Stimulated activated memory B cell treated with anti-CD40 and anti-IgM and Interleukin-4, amounts not matched to agents 10 μg/mL and 1 μg/mL and 100 μg/mL, for 72 hours (primary cell): ENCODE data around the gene SHLD1.
"Not testable (repeated sequence)": the region's sequence is repeated elsewhere in the genome, so short reads cannot be mapped to it uniquely, and the experiment has no call there.

Source experiments
- ATAC-seq: fragments of 150-1000 bp; cut with Tn5 transposase; 2 replicates; pipeline ENCODE4 v1.10.0; 2021
- H3K27ac Mint-ChIP-seq: one replicate; pipeline ENCODE4 v1.8.0; 2022; ENCODE audit warnings: mild to moderate bottlenecking, mixed read lengths
- H3K27me3 Mint-ChIP-seq: one replicate; pipeline ENCODE4 v1.8.0; 2022; ENCODE audit warnings: mixed read lengths
- H3K36me3 Mint-ChIP-seq: one replicate; pipeline ENCODE4 v1.8.0; 2022; ENCODE audit warnings: mixed read lengths
- H3K4me1 Mint-ChIP-seq: one replicate; pipeline ENCODE4 v1.8.0; 2022; ENCODE audit warnings: mixed read lengths
- H3K4me3 Mint-ChIP-seq: one replicate; pipeline ENCODE4 v1.8.0; 2022; ENCODE audit warnings: mild to moderate bottlenecking, moderate library complexity, mixed read lengths
- H3K9me3 Mint-ChIP-seq: one replicate; pipeline ENCODE4 v1.8.0; 2022; ENCODE audit warnings: mixed read lengths

The SHLD1 gene

GRCh38 chr20:5753814-5754213 is 3.6 kb downstream of the SHLD1 start:
- Mint-ChIP-seq H3K27ac (no peak overlapping the region), H3K9me3 (no peaks in the 10 kb centered on the region), H3K27me3 (no peaks in the 10 kb centered on the region), H3K4me3 (no peak overlapping the region), H3K4me1 (peaks cover 23% of the 10 kb centered on the region), H3K36me3 (peaks cover 27% of the 10 kb centered on the region)
- ATAC-seq: no peak

- H3K9me3 Mint-ChIP-seq: no peaks in the 10 kb centered on the region
- H3K4me3 Mint-ChIP-seq: no peak overlapping the region
- no peak overlapping the region for H3K27ac Mint-ChIP-seq
- no peaks in the 10 kb centered on the region for H3K27me3 Mint-ChIP-seq
- no peak for ATAC-seq
- peaks cover 45% of the 10 kb centered on the region for H3K36me3 Mint-ChIP-seq
- H3K4me1 Mint-ChIP-seq: peaks cover 36% of the 10 kb centered on the region
Observed at GRCh38 chr20:5757949-5758348, 7.7 kb downstream of the SHLD1 start.

DNA sequence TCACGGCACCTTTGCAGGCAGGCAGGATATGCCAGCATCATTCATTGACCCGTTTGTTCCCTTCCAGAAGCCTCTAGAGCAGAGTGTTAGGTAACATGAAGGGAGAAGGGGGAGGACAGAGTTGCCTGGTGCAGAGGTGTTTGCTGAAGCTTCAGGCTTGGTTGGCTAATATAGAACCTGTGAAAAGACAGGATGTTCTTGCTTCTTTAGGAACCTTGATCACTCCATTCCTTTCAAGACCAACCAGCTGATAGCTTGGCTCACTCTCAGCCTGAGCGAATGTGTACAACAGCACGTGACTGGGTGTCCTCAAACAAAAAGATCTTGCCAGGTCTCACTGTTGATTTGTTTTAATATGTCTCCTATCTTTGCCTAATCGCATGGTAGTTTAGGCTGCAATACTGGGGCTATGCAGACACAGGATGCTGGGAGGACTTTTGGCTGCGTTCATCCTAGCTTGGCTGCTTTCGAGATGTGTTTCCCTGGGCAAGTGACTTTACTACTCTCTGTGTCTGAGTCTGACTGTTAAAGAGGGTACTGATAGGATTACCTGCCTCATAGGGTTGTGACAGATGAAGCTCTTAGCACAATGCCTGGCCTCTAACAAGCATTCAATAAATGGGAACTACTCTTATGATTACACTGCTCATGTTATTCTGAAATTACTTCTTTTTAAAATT is 16.0 kb downstream of the SHLD1 start:
- no peak overlapping the region for H3K27ac Mint-ChIP-seq
- H3K4me3 Mint-ChIP-seq: no peak overlapping the region
- H3K27me3 Mint-ChIP-seq: no peaks in the 10 kb centered on the region
- H3K9me3 Mint-ChIP-seq: no peaks in the 10 kb centered on the region
- ATAC-seq: no peak
- H3K36me3 Mint-ChIP-seq: peaks cover 21% of the 10 kb centered on the region
- peaks cover 60% of the 10 kb centered on the region for H3K4me1 Mint-ChIP-seq

GRCh38 chr20:5767493-5768098 is 17.4 kb downstream of the SHLD1 start:
- no peaks in the 10 kb centered on the region for H3K9me3 Mint-ChIP-seq
- peak overlapping the region; percentile 9 for H3K27ac Mint-ChIP-seq
- no peak for ATAC-seq

GRCh38 chr20:5770231-5770986 is 20.2 kb downstream of the SHLD1 start:
- peak overlapping the region; percentile 72 for H3K27ac Mint-ChIP-seq
- H3K27me3 Mint-ChIP-seq: no peaks in the 10 kb centered on the region
- no peak for ATAC-seq
- H3K4me3 Mint-ChIP-seq: no peak overlapping the region
- H3K9me3 Mint-ChIP-seq: no peaks in the 10 kb centered on the region
- peaks cover 64% of the 10 kb centered on the region for H3K4me1 Mint-ChIP-seq
- H3K36me3 Mint-ChIP-seq: peaks cover 53% of the 10 kb centered on the region

More at GRCh38 chr20:5767493-5768098, 17.4 kb downstream of the SHLD1 start:
- peaks cover 26% of the 10 kb centered on the region for H3K36me3 Mint-ChIP-seq
- H3K4me1 Mint-ChIP-seq: peaks cover 66% of the 10 kb centered on the region
- no peak overlapping the region for H3K4me3 Mint-ChIP-seq
- no peaks in the 10 kb centered on the region for H3K27me3 Mint-ChIP-seq

GRCh38 chr20:5770987-5771318 is 20.8 kb downstream of the SHLD1 start:
- Mint-ChIP-seq H3K4me3 (no peak overlapping the region), H3K36me3 (peaks cover 56% of the 10 kb centered on the region), H3K27ac (peak overlapping the region; percentile 72), H3K9me3 (no peaks in the 10 kb centered on the region), H3K27me3 (no peaks in the 10 kb centered on the region), H3K4me1 (peaks cover 64% of the 10 kb centered on the region)
- ATAC-seq: peak; percentile 91

GRCh38 chr20:5772704-5773103 is 22.5 kb downstream of the SHLD1 start:
- Mint-ChIP-seq H3K27me3 (no peaks in the 10 kb centered on the region), H3K4me1 (peaks cover 53% of the 10 kb centered on the region), H3K9me3 (no peaks in the 10 kb centered on the region), H3K27ac (peak overlapping the region; percentile 83), H3K36me3 (peaks cover 55% of the 10 kb centered on the region), H3K4me3 (no peak overlapping the region)
- no peak for ATAC-seq

GRCh38 chr20:5773589-5773988 is 23.4 kb downstream of the SHLD1 start:
- H3K27me3 Mint-ChIP-seq: no peaks in the 10 kb centered on the region
- no peak overlapping the region for H3K4me3 Mint-ChIP-seq
- no peak for ATAC-seq
- peak overlapping the region; percentile 83 for H3K27ac Mint-ChIP-seq
- H3K9me3 Mint-ChIP-seq: no peaks in the 10 kb centered on the region
- H3K36me3 Mint-ChIP-seq: peaks cover 50% of the 10 kb centered on the region
- peaks cover 45% of the 10 kb centered on the region for H3K4me1 Mint-ChIP-seq

DNA sequence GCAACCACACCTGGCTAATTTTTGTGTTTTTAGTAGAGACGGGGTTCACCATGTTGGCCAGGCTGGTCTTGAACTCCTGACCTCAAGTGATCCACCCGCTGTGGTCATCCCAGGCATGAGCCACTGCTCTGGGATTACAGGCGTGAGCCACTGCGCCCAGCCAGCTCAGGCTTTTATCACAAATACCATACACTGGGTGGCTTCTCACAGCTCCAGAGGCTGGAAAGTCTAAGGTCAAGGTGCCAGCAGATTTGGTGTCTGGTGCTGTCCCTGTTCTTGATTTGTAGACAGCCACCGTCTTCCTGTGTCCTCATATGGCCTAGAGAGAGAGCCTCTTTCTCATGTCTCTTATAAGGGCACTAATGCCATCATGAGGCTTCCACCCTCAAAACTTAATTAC is 25.9 kb downstream of the SHLD1 start:
- H3K4me3 Mint-ChIP-seq: no peak overlapping the region
- no peaks in the 10 kb centered on the region for H3K9me3 Mint-ChIP-seq
- no peak overlapping the region for H3K27ac Mint-ChIP-seq
- peaks cover 34% of the 10 kb centered on the region for H3K4me1 Mint-ChIP-seq
- H3K36me3 Mint-ChIP-seq: peaks cover 61% of the 10 kb centered on the region
- no peak for ATAC-seq
- no peaks in the 10 kb centered on the region for H3K27me3 Mint-ChIP-seq

DNA sequence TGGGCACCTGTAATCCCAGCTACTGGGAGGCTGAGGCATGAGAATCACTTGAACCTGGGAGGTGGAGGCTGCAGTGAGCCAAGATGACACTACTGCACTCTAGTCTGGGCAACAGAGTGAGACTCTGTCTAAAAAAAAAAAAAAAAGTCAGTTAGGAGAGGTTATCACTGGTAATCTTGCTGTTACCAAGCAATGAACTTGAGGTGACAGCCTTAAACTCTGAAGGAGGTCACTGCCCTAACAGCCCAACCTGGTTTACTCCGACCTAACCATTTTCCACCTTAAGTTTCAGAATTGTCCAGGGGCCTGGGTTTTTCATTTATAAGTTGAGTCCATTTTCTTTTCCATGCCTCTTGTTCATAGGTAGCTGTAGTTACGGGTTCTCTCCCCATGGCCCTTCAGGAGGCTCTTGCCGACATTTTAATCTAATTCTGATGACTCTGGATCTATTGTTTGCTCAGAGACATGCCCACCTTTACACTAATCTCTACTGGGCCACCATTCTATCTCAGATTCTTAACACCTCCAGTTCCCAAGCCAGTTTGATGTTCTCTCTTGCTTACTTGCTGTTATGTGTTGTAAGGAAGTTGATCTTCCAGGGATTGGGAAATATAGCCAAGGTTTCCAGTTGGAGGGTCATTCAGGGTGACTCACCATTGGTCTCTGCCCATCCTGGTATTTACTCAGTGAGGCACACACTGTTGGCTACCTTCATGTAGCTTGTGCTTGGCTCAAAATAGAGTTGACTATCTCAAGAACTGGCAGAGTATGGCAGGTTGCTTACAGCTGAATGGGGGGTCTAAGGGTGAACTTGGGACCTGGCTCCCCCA is 29.1 kb downstream of the SHLD1 start:
- ATAC-seq: no peak
- Mint-ChIP-seq H3K27ac (no peak overlapping the region), H3K4me1 (peaks cover 13% of the 10 kb centered on the region), H3K27me3 (no peaks in the 10 kb centered on the region), H3K36me3 (peaks cover 45% of the 10 kb centered on the region), H3K4me3 (no peak overlapping the region), H3K9me3 (no peaks in the 10 kb centered on the region)

GRCh38 chr20:5780846-5781217 is 30.6 kb downstream of the SHLD1 start:
- Mint-ChIP-seq H3K27ac (no peak overlapping the region), H3K4me3 (no peak overlapping the region), H3K9me3 (no peaks in the 10 kb centered on the region), H3K27me3 (no peaks in the 10 kb centered on the region), H3K36me3 (peaks cover 39% of the 10 kb centered on the region), H3K4me1 (peaks cover 6% of the 10 kb centered on the region)
- no peak for ATAC-seq

DNA sequence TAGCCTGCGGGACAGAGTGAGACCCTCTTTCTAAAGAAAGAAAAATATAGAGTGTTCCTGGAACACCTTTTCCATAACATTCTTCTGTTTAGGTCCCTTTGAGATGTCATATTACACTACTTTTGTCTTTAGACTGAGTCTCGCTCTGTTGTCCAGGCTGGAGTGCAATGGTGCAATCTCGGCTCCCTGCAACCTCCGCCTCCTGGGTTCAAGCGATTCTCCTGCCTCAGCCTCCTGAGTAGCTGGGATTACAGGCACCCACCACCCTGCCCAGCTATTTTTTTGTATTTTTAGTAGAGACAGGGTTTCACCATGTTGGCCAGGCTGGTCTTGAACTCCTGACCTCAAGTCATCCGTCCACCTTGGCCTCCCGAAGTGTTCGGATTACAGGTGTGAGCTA is 31.2 kb downstream of the SHLD1 start:
- H3K9me3 Mint-ChIP-seq, H3K4me3 Mint-ChIP-seq, H3K27me3 Mint-ChIP-seq, ATAC-seq, H3K4me1 Mint-ChIP-seq: not testable (repeated sequence)
- Mint-ChIP-seq H3K36me3 (peaks cover 44% of the 10 kb centered on the region), H3K27ac (peak overlapping the region; percentile 7)

GRCh38 chr20:5781798-5782750 is 31.9 kb downstream of the SHLD1 start:
- H3K27ac Mint-ChIP-seq: peak overlapping the region; percentile 7
- H3K9me3 Mint-ChIP-seq: no peaks in the 10 kb centered on the region
- no peak overlapping the region for H3K4me3 Mint-ChIP-seq
- peaks cover 6% of the 10 kb centered on the region for H3K4me1 Mint-ChIP-seq
- H3K27me3 Mint-ChIP-seq: no peaks in the 10 kb centered on the region
- peaks cover 40% of the 10 kb centered on the region for H3K36me3 Mint-ChIP-seq
- ATAC-seq: no peak

DNA sequence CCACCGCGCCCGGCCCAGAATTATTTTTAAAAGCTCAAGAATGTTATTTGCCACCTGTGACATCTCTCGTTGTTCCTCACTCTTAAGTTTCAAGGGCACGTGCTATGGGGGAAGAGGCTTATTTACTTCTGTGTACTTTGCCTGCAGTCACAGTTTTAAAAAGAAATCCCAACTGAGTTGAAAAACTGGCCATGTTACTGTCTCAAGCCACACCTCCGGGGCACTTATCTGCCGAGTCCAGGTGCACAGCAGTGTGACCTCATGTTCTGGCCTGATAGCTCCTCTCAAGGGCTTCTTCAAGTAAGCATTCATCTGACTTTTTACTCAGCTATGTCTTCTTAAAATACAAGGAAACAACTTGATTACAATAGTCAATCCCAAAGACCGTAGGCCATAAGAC is 34.5 kb downstream of the SHLD1 start:
- ATAC-seq: no peak
- Mint-ChIP-seq H3K4me3 (no peak overlapping the region), H3K9me3 (no peaks in the 10 kb centered on the region), H3K27ac (no peak overlapping the region), H3K27me3 (no peaks in the 10 kb centered on the region), H3K36me3 (peaks cover 25% of the 10 kb centered on the region), H3K4me1 (peaks cover 6% of the 10 kb centered on the region)
